HG03521 (cell line): Measurements from ENCODE around the gene PYGL.
"Not testable (repeated sequence)": the region's sequence is repeated elsewhere in the genome, so short reads cannot be mapped to it uniquely, and the experiment has no call there.

Experiments used
- ATAC-seq: cut with Tn5 transposase; IDR thresholded peaks from one replicate; pipeline ENCODE4 v1.9.1; 2021; ENCODE audit warnings: mild to moderate bottlenecking, moderate library complexity; ENCODE audit not compliant: unreplicated experiment

Gene PYGL

DNA sequence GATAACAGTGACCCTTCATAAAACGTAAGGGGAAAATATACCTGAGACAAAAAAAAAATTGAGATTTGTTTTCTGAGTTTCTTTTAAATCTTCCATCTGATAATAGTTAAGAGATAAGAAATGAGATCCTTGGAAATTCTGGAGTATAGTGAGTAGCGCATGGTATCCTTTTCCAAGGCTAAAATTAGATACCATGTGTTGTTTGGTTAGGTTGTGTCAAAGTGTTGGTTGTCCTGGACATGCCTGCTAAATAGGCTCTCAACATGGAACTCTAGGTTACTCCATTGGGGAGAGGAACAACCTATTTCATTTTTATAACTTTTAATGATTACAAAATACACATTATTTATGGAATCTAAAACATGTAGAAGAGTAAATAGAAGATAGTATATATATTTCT is 14.8 kb downstream of the PYGL start:
- ATAC-seq, result no peak

- ATAC-seq, result no peak
These were observed 16.2 kb downstream of the PYGL start for GRCh38 chr14:50928002-50928635.

DNA sequence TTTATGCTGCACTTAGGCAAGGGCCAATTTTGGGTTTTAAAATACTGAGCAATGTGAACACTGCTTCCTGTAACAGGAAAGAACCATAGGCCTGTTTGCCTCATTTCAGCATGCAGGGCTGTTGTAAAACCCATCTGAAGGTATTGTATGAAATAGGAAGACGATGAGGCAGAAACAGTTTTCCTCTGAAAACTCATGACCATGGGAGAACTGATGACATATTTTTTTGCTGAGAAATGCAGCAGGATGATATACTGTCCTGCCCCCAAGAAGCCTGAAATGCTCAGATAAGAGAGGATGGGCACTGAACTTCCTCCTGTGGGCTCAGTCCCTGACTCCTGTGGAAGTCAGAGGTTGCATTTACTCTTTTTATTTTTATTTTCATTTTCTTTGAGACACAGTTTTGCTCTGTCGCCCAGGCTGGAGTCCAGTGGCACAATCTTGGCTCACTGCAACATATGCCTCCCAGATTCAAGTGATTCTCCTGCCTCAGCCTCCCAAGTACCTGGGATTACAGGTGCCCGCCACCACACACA is 17.4 kb downstream of the PYGL start:
- no peak for ATAC-seq

- no peak for ATAC-seq
These were observed 19.4 kb downstream of the PYGL start for GRCh38 chr14:50924843-50925242.

DNA sequence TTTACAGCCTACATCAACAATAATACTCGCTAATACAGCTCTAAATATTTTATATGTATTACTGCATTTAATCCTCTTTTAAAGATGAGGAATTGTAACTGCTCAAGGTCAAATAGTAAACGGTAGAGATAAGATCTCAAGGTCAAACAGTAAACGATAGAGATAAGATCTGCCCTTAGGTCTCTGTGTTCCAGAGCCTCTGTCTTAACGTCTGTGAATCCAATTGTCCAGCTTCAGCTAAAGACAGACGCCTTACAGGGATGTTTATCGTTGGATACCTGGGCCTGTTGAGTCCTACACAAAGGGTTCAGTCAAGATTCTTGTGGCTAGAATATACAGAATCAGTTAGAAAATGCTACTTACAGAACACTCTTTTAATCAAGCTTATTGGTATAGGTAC is 20.0 kb downstream of the PYGL start:
- ATAC-seq, result no peak

GRCh38 chr14:50922803-50923202 is 21.5 kb downstream of the PYGL start:
- no peak for ATAC-seq

GRCh38 chr14:50920482-50921230 is 23.6 kb downstream of the PYGL start:
- no peak for ATAC-seq

DNA sequence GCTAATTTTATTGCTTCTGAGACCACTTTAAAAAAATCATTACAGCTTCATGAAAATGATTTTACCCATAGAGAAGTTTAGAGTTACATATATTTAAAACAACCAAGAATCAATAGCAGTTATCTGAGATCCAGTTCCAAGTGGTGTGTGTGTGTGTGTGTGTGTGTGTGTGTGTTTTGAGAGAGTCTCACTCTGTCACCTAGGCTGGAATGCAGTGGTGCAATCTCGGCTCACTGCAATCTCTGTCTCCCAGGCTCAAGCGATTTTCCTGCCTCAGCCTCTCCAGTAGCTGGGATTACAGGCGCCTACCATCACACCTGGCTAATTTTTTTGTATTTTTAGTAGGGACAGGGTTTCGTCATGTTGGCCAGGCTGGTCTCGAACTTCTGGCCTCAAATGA is 24.8 kb downstream of the PYGL start:
- ATAC-seq, result not testable (repeated sequence)

DNA sequence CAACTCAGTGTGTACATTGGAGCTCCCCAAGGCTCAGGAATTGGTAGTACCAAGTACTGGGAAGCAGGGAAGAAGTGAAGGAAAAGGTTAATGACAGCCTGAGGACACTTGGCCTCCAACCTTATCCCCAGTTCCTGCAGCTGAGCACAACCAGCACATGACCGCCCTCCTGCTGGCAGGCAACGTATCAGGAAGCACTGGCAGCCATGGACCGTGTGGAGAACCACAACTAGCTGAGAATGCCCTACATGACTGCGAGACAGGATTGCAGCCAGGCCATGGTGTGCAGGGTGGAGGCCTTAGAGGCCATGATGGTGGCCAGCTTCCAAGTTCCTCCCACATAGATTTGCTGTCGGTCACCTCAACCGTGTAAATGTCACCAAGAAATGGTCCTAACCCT is 26.8 kb downstream of the PYGL start:
- no peak for ATAC-seq

DNA sequence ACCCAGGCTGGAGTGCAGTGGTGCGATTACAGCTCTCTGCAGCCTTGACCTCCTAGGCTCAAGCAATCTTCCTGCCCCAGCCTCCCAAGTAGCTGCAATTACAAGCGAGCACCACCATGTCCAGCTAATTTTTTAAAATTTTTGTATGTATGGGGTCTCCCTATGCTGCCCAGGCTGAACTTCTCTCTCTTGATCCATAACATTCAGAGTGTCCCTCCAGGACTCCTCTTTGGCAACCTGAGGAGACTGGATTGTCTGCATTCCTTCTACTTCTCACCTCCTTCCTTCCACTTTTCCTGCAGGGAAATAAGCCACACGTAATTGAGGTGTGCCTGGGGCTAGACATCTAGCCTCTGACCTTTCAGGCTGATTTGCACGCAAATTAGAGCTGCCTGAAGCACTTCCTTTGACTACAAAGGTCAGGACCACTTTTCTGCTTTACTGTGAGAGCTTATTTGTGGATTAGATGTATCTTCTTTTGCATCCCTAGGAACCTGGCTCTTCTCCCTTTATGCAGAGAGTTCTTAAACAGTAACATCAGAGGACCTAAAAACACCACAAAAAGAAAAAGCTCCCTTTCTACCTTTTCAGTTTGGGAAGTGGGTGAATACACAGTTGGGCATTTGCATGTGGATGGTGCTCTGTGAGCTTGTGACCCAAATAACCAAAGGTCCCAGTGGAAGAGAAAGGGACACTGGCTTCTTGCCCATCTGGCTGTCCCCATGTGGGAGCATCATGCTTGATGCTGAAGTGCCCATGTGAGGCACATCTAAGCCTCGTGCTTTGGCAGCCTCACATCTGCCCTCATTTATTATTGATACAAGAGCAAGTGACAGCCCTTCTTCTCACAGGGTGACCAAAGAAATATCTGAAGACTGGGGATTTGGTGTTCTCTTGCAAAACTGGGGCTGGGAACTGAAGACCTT is 33.5 kb downstream of the PYGL start:
- ATAC-seq, result no peak

- no peak for ATAC-seq
These were observed 37.8 kb downstream of the PYGL start for GRCh38 chr14:50906326-50907065.

GRCh38 chr14:50904719-50905118 is 39.6 kb downstream of the PYGL start:
- no peak for ATAC-seq

GRCh38 chr14:50901361-50901760 is 42.9 kb downstream of the PYGL start:
- ATAC-seq, result no peak

GRCh38 chr14:50897658-50898175 is 46.6 kb downstream of the PYGL start:
- ATAC-seq, result no peak

- not testable (repeated sequence) for ATAC-seq
These were observed 47.3 kb downstream of the PYGL start for GRCh38 chr14:50897005-50897404.

DNA sequence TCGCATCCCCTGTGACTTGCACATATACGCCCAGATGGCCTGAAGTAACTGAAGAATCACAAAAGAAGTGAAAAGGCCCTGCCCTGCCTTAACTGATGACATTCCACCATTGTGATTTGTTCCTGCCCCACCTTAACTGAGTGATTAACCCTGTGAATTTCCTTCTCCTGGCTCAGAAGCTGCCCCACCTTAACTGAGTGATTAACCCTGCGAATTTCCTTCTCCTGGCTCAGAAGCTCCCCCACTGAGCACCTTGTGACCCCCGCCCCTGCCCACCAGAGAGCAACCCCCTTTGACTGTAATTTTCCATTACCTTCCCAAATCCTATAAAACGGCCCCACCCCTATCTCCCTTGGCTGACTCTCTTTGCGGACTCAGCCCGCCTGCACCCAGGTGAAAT is 47.9 kb downstream of the PYGL start:
- ATAC-seq, result not testable (repeated sequence)

DNA sequence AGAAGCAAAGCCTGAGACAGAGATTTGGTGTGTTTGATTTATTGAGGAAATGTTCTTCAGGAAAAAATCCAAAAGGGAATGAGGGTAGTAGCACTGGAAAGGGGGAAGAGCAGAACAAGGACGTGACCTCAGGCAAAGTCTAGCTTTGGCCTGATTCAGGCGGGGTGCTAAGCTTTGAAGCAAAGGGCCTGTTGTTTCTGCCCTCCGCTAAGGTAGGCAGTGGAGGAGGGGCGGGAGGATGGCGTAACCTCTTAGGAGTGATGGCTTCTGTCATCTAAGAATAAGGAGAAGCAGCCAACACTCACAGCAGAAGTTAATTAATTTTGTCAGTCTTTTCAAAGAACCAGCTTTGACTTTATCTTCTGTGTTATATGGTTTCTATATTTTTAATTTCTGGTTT is 52.0 kb downstream of the PYGL start:
- no peak for ATAC-seq

GRCh38 chr14:50887476-50887875 is 56.8 kb downstream of the PYGL start:
- no peak for ATAC-seq

DNA sequence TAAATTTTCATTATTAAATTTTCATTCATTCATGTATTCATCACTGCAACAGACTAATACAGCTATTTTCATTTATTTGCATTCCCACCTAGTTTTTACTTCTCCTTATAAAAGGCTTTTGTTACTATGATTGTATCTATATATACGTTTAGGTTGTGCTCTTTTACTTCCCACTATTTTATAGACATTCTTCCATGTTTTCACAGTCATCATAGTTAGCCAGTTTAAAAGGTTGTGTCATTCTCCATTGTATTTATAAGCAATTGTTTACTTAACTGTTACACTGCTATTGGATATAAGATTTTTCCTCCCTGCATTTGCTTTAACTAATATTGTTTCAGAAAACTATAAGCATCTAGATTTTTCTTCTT is 60.5 kb downstream of the PYGL start:
- no peak for ATAC-seq
